GM23338 (cell line): ENCODE data around the gene SLC12A5. TPM values are rescaled to one million over a fixed set of nuclear protein-coding genes. Genes with fewer than 3 reads are reported as not detected.

Source experiments
- ATAC-seq: fragments of 200-7000 bp; cut with Tn5 transposase; 3 replicates; pipeline ENCODE4 v1.9.1; 2020
- DNase-seq: peaks from one replicate; pipeline ENCODE4 v3.0.0-alpha.2; 2015; ENCODE audit warnings: low spot score
- H2AFZ ChIP-seq: fragments of 200-600 bp; sonication (generic); 2 replicates; pipeline ENCODE4 v1.8.0; 2016; ENCODE audit warnings: antibody characterized with exemption, mild to moderate bottlenecking, moderate library complexity
- H3F3A ChIP-seq: fragments of 200-600 bp; sonication (generic); replicated peaks from 2 replicates; pipeline ENCODE4 v1.8.0; 2017; ENCODE audit warnings: antibody characterized with exemption, mixed run types, low read depth
- H3K27ac ChIP-seq: fragments of 200-600 bp; sonication (generic); 2 replicates; pipeline ENCODE4 v1.6.1; 2016; ENCODE audit warnings: low read depth
- H3K27me3 ChIP-seq: fragments of 200-600 bp; sonication (generic); 2 replicates; pipeline ENCODE4 v1.8.0; 2016; ENCODE audit warnings: mild to moderate bottlenecking, mixed run types, moderate library complexity; ENCODE audit not compliant: insufficient read depth
- H3K36me3 ChIP-seq: fragments of 200-600 bp; sonication (generic); 2 replicates; pipeline ENCODE4 v1.8.0; 2016; ENCODE audit warnings: mild to moderate bottlenecking; ENCODE audit not compliant: insufficient read depth
- H3K4me1 ChIP-seq: fragments of 200-600 bp; sonication (generic); 2 replicates; pipeline ENCODE4 v1.8.0; 2016; ENCODE audit warnings: mild to moderate bottlenecking, moderate library complexity; ENCODE audit not compliant: insufficient read depth
- H3K4me2 ChIP-seq: fragments of 200-600 bp; sonication (generic); 2 replicates; pipeline ENCODE4 v1.7.1; 2017; ENCODE audit warnings: mixed run types
- H3K4me3 ChIP-seq: fragments of 200-600 bp; sonication (generic); 2 replicates; pipeline ENCODE4 v1.6.1; 2016; ENCODE audit warnings: mixed run types
- H3K79me2 ChIP-seq: fragments of 200-600 bp; sonication (generic); replicated peaks from 2 replicates; pipeline ENCODE4 v1.8.0; 2017; ENCODE audit warnings: mild to moderate bottlenecking; ENCODE audit not compliant: insufficient read depth
- H3K9me2 ChIP-seq: fragments of 200-600 bp; sonication (generic); 2 replicates; pipeline ENCODE4 v1.8.0; 2017; ENCODE audit not compliant: insufficient read depth
- H4K20me1 ChIP-seq: fragments of 200-600 bp; sonication (generic); replicated peaks from 2 replicates; pipeline ENCODE4 v1.8.0; 2017; ENCODE audit warnings: mild to moderate bottlenecking; ENCODE audit not compliant: insufficient read depth
- H3K27ac Mint-ChIP-seq: 2 replicates; pipeline ENCODE4 v1.8.0; 2020; ENCODE audit warnings: inconsistent platforms, mild to moderate bottlenecking, moderate library complexity, mixed read lengths
- H3K27me3 Mint-ChIP-seq: 3 replicates; pipeline ENCODE4 v1.8.0; 2022; ENCODE audit warnings: low read depth, mild to moderate bottlenecking, moderate library complexity, mixed read lengths, inconsistent platforms; ENCODE audit not compliant: insufficient read depth, poor library complexity
- H3K36me3 Mint-ChIP-seq: 3 replicates; pipeline ENCODE4 v1.8.0; 2021; ENCODE audit warnings: low read depth, mild to moderate bottlenecking, inconsistent platforms, moderate library complexity, mixed read lengths
- H3K4me1 Mint-ChIP-seq: 3 replicates; pipeline ENCODE4 v1.8.0; 2020; ENCODE audit warnings: mild to moderate bottlenecking, inconsistent platforms, mixed read lengths
- H3K4me3 Mint-ChIP-seq: 3 replicates; pipeline ENCODE4 v1.8.0; 2021; ENCODE audit warnings: moderate library complexity, mild to moderate bottlenecking, inconsistent platforms, mixed read lengths
- H3K9me3 Mint-ChIP-seq: 3 replicates; pipeline ENCODE4 v1.8.0; 2020; ENCODE audit warnings: moderate library complexity, mild to moderate bottlenecking, inconsistent platforms, mixed read lengths
- CREB1 ChIP-seq: fragments of 250-450 bp; sonication (Bioruptor Pico); IDR thresholded peaks from 2 replicates; pipeline ENCODE4 v1.5.0; 2020; ENCODE audit warnings: low read depth, mild to moderate bottlenecking, moderate library complexity
- EZH2 ChIP-seq: fragments of 200-600 bp; sonication (generic); IDR thresholded peaks from one replicate; pipeline ENCODE4 v1.8.0; 2017; ENCODE audit warnings: antibody characterized with exemption, mild to moderate bottlenecking, low read depth; ENCODE audit not compliant: unreplicated experiment
- EZH2phosphoT487 ChIP-seq: fragments of 200-600 bp; sonication (generic); IDR thresholded peaks from one replicate; pipeline ENCODE4 v1.8.1; 2018; ENCODE audit warnings: antibody characterized with exemption; ENCODE audit not compliant: unreplicated experiment
- JUNB ChIP-seq: IDR thresholded peaks from one replicate; pipeline ENCODE4 v1.6.1; 2016; ENCODE audit warnings: antibody characterized with exemption; ENCODE audit not compliant: unreplicated experiment
- NANOG ChIP-seq: IDR thresholded peaks from 2 replicates; pipeline ENCODE4 v1.6.1; 2016; ENCODE audit warnings: antibody characterized with exemption, borderline replicate concordance
- POLR2AphosphoS5 ChIP-seq: IDR thresholded peaks from 2 replicates; pipeline ENCODE4 v1.6.1; 2016; ENCODE audit warnings: antibody characterized with exemption, low read depth
- STAT1 ChIP-seq: IDR thresholded peaks from one replicate; pipeline ENCODE4 v1.6.1; 2016; ENCODE audit warnings: antibody characterized with exemption; ENCODE audit not compliant: unreplicated experiment
- ZNF114 ChIP-seq: fragments of 250-450 bp; sonication (Bioruptor Pico); IDR thresholded peaks from 2 replicates; pipeline ENCODE4 v1.5.0; 2020; ENCODE audit warnings: mild to moderate bottlenecking, moderate library complexity
- ZNF331 ChIP-seq: fragments of 250-450 bp; sonication (Bioruptor Pico); IDR thresholded peaks from 2 replicates; pipeline ENCODE4 v1.5.0; 2020; ENCODE audit warnings: low read depth, mild to moderate bottlenecking, moderate library complexity
- polyA plus RNA-seq: library from polyadenylated mRNA; unstranded; fragments of >200 nt; fragmentation: Nextera tagmentation; extraction: Ambion mirVana; gene quantifications from 2 replicates; pipeline ENCODE4 v1.2.1, GENCODE V29; 2016
- total RNA-seq: library from RNA; depleted of rRNA; stranded (reverse); fragments of >200 nt; shearing (Covaris generic); gene quantifications from 2 replicates; pipeline ENCODE4 v1.2.3, GENCODE V29; 2014
- TF ChIP-seq, protein P1 (sequence below): fragments of 250-450 bp; sonication (Bioruptor Pico); IDR thresholded peaks from 2 replicates; pipeline ENCODE4 v1.5.0; 2020; ENCODE audit warnings: mild to moderate bottlenecking, moderate library complexity
- TF ChIP-seq, protein P2 (sequence below): IDR thresholded peaks from 2 replicates; pipeline ENCODE4 v1.6.1; 2016; ENCODE audit warnings: antibody characterized with exemption
- TF ChIP-seq, protein P3 (sequence below), 2 experiments: fragments of 200-600 bp in 1 of 2; sonication (generic) in 1 of 2; conservative IDR thresholded peaks; 2 replicates each; pipeline versions ENCODE4 v1.5.1 to v1.6.1; 2016 to 2017; ENCODE audit warnings: antibody characterized with exemption in 2 of 2, low read depth in 2 of 2, mild to moderate bottlenecking in 2 of 2, moderate library complexity in 1 of 2
- TF ChIP-seq, protein P4 (sequence below): IDR thresholded peaks from one replicate; pipeline ENCODE4 v1.6.1; 2018; ENCODE audit warnings: antibody characterized with exemption; ENCODE audit not compliant: unreplicated experiment

Gene SLC12A5
- total and polyA plus RNA-seq, 2 experiments from 2014 or later: 3.5 to 8.4 TPM

DNA sequence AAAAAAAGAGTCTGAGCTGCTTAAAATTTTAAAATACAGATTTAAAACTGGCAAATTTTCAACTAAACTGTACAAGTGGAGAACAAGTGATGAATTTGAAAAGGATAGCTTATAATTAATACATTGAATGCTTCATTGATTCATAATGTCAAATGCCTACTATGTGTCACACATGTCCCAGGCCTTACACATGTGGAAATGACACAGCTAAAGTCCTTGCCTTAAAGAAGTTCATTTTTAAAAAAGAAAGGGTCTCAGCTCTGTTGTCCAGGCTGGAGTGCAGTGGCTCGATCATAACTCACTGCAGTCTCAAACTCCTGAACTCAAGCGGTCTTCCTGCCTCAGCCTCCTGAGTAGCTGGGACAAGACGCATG lies 55.8 kb downstream of the SLC12A5 start:
- H3K4me3 Mint-ChIP-seq: no peak overlapping the region; the same call in 2 of the 3 replicates
- Histone ChIP-seq H3K79me2 (peaks cover 94% of the 10 kb centered on the region), H4K20me1 (peaks cover 64% of the 10 kb centered on the region), H2AFZ (no peak overlapping the region), H3K36me3 (no peaks in the 10 kb centered on the region), H3K4me3 (no peak overlapping the region), H3K4me2 (no peak overlapping the region), H3K4me1 (peaks cover 18% of the 10 kb centered on the region), H3K27me3 (no peaks in the 10 kb centered on the region), H3K27ac (no peak overlapping the region), H3K9me2 (no peaks in the 10 kb centered on the region), H3F3A (no peaks in the 10 kb centered on the region)
- DNase-seq (no peak), ATAC-seq (no peak)
- H3K4me1 Mint-ChIP-seq: peaks cover 36% of the 10 kb centered on the region
- TF ChIP-seq EZH2phosphoT487: no peak
- TF ChIP-seq, protein P1, sequence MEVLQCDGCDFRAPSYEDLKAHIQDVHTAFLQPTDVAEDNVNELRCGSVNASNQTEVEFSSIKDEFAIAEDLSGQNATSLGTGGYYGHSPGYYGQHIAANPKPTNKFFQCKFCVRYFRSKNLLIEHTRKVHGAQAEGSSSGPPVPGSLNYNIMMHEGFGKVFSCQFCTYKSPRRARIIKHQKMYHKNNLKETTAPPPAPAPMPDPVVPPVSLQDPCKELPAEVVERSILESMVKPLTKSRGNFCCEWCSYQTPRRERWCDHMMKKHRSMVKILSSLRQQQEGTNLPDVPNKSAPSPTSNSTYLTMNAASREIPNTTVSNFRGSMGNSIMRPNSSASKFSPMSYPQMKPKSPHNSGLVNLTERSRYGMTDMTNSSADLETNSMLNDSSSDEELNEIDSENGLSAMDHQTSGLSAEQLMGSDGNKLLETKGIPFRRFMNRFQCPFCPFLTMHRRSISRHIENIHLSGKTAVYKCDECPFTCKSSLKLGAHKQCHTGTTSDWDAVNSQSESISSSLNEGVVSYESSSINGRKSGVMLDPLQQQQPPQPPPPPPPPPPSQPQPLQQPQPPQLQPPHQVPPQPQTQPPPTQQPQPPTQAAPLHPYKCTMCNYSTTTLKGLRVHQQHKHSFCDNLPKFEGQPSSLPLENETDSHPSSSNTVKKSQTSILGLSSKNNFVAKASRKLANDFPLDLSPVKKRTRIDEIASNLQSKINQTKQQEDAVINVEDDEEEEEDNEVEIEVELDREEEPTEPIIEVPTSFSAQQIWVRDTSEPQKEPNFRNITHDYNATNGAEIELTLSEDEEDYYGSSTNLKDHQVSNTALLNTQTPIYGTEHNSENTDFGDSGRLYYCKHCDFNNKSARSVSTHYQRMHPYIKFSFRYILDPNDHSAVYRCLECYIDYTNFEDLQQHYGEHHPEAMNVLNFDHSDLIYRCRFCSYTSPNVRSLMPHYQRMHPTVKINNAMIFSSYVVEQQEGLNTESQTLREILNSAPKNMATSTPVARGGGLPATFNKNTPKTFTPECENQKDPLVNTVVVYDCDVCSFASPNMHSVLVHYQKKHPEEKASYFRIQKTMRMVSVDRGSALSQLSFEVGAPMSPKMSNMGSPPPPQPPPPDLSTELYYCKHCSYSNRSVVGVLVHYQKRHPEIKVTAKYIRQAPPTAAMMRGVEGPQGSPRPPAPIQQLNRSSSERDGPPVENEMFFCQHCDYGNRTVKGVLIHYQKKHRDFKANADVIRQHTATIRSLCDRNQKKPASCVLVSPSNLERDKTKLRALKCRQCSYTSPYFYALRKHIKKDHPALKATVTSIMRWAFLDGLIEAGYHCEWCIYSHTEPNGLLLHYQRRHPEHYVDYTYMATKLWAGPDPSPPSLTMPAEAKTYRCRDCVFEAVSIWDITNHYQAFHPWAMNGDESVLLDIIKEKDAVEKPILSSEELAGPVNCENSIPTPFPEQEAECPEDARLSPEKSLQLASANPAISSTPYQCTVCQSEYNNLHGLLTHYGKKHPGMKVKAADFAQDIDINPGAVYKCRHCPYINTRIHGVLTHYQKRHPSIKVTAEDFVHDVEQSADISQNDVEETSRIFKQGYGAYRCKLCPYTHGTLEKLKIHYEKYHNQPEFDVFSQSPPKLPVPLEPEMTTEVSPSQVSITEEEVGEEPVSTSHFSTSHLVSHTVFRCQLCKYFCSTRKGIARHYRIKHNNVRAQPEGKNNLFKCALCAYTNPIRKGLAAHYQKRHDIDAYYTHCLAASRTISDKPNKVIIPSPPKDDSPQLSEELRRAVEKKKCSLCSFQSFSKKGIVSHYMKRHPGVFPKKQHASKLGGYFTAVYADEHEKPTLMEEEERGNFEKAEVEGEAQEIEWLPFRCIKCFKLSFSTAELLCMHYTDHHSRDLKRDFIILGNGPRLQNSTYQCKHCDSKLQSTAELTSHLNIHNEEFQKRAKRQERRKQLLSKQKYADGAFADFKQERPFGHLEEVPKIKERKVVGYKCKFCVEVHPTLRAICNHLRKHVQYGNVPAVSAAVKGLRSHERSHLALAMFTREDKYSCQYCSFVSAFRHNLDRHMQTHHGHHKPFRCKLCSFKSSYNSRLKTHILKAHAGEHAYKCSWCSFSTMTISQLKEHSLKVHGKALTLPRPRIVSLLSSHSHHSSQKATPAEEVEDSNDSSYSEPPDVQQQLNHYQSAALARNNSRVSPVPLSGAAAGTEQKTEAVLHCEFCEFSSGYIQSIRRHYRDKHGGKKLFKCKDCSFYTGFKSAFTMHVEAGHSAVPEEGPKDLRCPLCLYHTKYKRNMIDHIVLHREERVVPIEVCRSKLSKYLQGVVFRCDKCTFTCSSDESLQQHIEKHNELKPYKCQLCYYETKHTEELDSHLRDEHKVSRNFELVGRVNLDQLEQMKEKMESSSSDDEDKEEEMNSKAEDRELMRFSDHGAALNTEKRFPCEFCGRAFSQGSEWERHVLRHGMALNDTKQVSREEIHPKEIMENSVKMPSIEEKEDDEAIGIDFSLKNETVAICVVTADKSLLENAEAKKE (CRISPR knock-in tag): no peak
- TF ChIP-seq, protein P2, sequence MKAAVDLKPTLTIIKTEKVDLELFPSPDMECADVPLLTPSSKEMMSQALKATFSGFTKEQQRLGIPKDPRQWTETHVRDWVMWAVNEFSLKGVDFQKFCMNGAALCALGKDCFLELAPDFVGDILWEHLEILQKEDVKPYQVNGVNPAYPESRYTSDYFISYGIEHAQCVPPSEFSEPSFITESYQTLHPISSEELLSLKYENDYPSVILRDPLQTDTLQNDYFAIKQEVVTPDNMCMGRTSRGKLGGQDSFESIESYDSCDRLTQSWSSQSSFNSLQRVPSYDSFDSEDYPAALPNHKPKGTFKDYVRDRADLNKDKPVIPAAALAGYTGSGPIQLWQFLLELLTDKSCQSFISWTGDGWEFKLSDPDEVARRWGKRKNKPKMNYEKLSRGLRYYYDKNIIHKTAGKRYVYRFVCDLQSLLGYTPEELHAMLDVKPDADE: no peak
- TF ChIP-seq, protein P3, sequence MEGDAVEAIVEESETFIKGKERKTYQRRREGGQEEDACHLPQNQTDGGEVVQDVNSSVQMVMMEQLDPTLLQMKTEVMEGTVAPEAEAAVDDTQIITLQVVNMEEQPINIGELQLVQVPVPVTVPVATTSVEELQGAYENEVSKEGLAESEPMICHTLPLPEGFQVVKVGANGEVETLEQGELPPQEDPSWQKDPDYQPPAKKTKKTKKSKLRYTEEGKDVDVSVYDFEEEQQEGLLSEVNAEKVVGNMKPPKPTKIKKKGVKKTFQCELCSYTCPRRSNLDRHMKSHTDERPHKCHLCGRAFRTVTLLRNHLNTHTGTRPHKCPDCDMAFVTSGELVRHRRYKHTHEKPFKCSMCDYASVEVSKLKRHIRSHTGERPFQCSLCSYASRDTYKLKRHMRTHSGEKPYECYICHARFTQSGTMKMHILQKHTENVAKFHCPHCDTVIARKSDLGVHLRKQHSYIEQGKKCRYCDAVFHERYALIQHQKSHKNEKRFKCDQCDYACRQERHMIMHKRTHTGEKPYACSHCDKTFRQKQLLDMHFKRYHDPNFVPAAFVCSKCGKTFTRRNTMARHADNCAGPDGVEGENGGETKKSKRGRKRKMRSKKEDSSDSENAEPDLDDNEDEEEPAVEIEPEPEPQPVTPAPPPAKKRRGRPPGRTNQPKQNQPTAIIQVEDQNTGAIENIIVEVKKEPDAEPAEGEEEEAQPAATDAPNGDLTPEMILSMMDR (conservative IDR thresholded peaks at IDR 0.05; ENCODE audit: low read depth in 2 of 2): no peak
- no peak for TF ChIP-seq JUNB
- TF ChIP-seq CREB1 (CRISPR knock-in tag): no peak
- no peak for TF ChIP-seq ZNF114
- TF ChIP-seq STAT1: no peak
- no peak for TF ChIP-seq POLR2AphosphoS5
- TF ChIP-seq ZNF331 (CRISPR knock-in tag): no peak
- TF ChIP-seq, protein P4, sequence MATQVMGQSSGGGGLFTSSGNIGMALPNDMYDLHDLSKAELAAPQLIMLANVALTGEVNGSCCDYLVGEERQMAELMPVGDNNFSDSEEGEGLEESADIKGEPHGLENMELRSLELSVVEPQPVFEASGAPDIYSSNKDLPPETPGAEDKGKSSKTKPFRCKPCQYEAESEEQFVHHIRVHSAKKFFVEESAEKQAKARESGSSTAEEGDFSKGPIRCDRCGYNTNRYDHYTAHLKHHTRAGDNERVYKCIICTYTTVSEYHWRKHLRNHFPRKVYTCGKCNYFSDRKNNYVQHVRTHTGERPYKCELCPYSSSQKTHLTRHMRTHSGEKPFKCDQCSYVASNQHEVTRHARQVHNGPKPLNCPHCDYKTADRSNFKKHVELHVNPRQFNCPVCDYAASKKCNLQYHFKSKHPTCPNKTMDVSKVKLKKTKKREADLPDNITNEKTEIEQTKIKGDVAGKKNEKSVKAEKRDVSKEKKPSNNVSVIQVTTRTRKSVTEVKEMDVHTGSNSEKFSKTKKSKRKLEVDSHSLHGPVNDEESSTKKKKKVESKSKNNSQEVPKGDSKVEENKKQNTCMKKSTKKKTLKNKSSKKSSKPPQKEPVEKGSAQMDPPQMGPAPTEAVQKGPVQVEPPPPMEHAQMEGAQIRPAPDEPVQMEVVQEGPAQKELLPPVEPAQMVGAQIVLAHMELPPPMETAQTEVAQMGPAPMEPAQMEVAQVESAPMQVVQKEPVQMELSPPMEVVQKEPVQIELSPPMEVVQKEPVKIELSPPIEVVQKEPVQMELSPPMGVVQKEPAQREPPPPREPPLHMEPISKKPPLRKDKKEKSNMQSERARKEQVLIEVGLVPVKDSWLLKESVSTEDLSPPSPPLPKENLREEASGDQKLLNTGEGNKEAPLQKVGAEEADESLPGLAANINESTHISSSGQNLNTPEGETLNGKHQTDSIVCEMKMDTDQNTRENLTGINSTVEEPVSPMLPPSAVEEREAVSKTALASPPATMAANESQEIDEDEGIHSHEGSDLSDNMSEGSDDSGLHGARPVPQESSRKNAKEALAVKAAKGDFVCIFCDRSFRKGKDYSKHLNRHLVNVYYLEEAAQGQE: no peak
- no peak for TF ChIP-seq EZH2
- no peak for TF ChIP-seq NANOG
- no peaks in the 10 kb centered on the region for H3K36me3 Mint-ChIP-seq
- no peaks in the 10 kb centered on the region for H3K9me3 Mint-ChIP-seq
- no peak overlapping the region for H3K27ac Mint-ChIP-seq
- H3K27me3 Mint-ChIP-seq: no peaks in the 10 kb centered on the region
